CD1c-positive myeloid dendritic cell (primary cell): ENCODE results near the gene KIF13A.
"Not testable (repeated sequence)": the region's sequence is repeated elsewhere in the genome, so short reads cannot be mapped to it uniquely, and the experiment has no call there.

Experiments used
- DNase-seq: peaks from one replicate; pipeline ENCODE4 v3.0.0-alpha.2; 2016; ENCODE audit errors: extremely low spot score

The KIF13A gene

GRCh38 chr6:17900011-17900410 is 87.4 kb downstream of the KIF13A start:
- DNase-seq, result no peak

- no peak for DNase-seq
Observed at GRCh38 chr6:17899491-17899890, 87.9 kb downstream of the KIF13A start.

DNA sequence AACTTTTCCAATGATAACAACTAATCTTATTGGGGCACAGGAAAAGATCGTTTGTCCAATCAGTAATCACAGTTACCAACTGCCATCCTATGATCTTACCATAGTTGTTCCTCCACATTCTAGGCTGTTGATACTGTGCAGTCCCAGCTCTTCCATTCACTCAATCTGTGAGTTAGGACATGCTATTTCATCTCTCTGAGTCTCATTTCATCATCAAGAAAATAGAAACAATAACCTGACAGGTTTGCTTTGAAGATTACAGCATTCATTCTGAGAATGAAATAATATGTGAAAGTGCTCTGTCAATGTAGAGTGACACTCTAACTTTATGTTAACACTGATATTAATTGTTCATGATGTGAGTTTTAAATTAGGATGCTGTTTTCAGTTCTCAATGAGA is 89.8 kb downstream of the KIF13A start:
- no peak for DNase-seq

GRCh38 chr6:17894905-17895304 is 92.5 kb downstream of the KIF13A start:
- DNase-seq, result no peak

DNA sequence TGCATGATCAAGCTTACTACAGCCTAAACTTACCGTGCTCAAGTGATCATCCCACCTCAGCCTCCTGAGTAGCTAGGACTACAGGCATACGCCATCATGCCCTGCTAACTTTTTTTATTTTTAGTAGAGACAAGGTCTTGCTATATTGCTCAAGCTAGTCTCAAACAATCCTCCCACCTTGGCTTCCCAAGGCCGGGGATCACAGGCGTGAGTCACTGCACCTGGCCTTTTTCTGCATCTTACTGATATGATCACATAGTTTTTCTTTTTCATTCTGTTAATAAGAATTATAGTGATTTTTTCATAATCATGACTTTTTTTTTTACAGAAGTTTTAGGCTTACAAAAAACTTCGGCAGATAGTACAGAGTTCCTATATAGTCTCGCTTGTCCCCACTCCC is 93.2 kb downstream of the KIF13A start:
- DNase-seq, result no peak

DNA sequence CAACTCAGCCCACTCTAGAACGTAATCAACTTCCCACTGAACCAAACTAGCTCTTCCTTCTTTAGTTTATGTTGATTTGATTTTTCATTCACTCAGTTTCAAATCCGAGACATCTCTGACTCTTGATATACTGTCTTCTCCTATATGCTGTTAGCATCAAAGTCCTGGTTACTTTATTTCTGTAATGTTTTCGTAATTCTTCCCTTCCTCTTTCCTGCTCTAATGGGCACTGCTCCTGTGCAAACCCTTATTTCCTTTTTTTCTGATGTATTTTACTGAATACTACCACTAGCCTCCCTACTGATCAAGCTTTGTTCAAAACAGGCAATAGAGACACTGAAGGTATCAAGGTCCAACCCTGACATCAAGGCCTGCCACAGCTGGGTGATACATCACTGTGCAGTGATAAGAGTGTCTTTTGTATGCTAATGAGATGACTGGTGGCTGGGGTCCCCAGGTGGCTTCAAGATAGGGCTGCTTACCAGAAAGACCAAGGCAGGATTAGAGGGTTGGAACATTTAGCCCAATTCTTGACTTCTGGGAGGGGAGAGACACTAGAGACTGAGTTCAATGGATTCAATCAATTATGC is 95.2 kb downstream of the KIF13A start:
- DNase-seq, result peak; percentile 49

GRCh38 chr6:17890309-17890708 is 97.1 kb downstream of the KIF13A start:
- DNase-seq, result no peak

GRCh38 chr6:17889777-17890176 is 97.7 kb downstream of the KIF13A start:
- not testable (repeated sequence) for DNase-seq

GRCh38 chr6:17886891-17887290 is 100.5 kb downstream of the KIF13A start:
- DNase-seq, result peak; percentile 82

DNA sequence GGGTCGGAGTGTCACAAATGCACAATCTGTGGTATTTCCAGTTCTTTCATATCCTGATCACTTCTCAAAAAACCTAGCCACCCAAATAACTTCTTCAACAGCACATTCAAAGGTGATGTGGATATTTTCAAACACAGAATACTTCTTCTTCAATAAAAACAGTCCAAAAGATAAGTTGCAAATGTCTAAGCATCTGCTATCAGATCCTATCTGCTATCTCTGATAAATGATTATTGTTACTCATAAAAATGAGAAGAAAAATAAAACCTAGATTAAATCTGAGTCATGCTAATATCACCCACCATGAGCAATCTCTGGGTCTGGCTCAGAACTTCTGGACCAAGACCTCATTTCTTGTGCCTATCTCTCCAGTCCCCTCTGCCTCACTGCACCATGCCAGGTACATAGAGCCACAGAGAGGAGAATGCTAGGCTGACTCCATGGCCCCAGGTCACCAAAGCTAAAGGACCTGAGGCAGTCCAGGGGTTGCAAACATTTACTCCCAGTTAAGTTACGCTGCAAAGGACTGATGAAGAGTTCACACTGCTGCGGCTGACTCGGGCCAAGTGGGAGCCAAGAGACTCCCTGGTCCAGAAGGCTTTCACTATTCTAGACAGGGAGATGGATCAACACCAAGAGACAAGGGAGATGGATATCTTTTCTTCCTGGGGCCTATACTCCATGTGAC is 101.4 kb downstream of the KIF13A start:
- DNase-seq, result no peak

- DNase-seq, result peak; percentile 83
Observed at GRCh38 chr6:17884498-17885478, 102.6 kb downstream of the KIF13A start.

GRCh38 chr6:17883665-17884497 is 103.6 kb downstream of the KIF13A start:
- peak; percentile 44 for DNase-seq

GRCh38 chr6:17881085-17881858 is 106.2 kb downstream of the KIF13A start:
- DNase-seq, result peak; percentile 52

- DNase-seq, result no peak
Observed at GRCh38 chr6:17879184-17879583, 108.3 kb downstream of the KIF13A start.

GRCh38 chr6:17878734-17879133 is 108.7 kb downstream of the KIF13A start:
- no peak for DNase-seq

- no peak for DNase-seq
Observed at GRCh38 chr6:17877895-17878440, 109.5 kb downstream of the KIF13A start.

GRCh38 chr6:17877196-17877894 is 110.1 kb downstream of the KIF13A start:
- no peak for DNase-seq

- no peak for DNase-seq
Observed at GRCh38 chr6:17874753-17875152, 112.7 kb downstream of the KIF13A start.

DNA sequence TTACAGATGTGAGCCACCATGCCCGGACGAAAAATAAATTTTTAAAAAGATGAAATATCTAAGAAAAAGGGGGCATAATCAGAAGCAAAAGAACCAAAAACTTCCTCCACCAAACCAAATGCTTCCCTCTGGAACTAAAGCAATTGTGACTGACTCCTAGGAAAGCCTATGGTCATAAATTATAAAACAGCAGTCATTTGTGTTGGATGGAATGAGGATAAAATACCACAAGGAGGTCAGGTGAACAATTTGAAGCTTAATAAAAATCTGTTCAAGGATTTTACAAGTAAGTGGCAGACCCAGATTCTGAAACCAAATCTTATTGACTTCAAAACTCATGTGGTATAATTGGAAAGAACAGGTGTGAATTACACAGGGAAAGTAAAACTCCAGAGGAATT is 114.5 kb downstream of the KIF13A start:
- no peak for DNase-seq

DNA sequence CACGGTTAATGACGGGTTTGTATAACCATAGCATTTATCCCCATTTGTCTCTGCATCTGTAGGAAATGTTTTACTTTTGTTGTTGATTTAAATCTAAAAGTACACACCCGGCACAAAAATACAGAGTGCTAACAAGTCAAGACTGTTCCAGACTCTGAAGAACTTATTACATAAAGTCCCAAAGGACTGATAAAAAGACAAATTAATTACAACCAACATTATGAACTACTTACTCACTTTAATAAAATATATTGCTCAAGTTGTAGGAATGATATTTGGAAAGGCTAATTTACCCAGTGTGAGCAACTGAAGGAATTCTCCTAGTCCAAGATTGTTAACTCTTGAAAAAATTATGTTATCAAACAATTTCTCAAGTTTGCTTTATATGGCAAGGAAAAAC is 115.6 kb downstream of the KIF13A start:
- no peak for DNase-seq
